Endothelial cell of umbilical vein (primary cell): ENCODE data around the gene RAP1GAP. TPM values are rescaled to one million over a fixed set of nuclear protein-coding genes. Genes with fewer than 3 reads are reported as not detected.

Experiments
- BruUV-seq: library from RNA; stranded (reverse); fragments of 400-500 nt; replicated peaks from 2 replicates; lab custom pipeline; 2021; lab: Mats Ljungman, UMichigan
- CTCF ChIA-PET: fragments of 300-600, 350-600 bp; sonication (Branson Sonifier 250); formaldehyde crosslinking; loops from one replicate; lab custom pipeline; 2021; ENCODE audit warnings: antibody characterized with exemption, inconsistent platforms; lab: Charles Lee
- POLR2A ChIA-PET: fragments of 300-600, 350-600 bp; sonication (Branson Sonifier 250); formaldehyde crosslinking; loops from one replicate; lab custom pipeline; 2021; ENCODE audit warnings: antibody characterized with exemption, inconsistent platforms; lab: Charles Lee
- DNase-seq: peaks from one replicate; pipeline ENCODE4 v3.0.0-alpha.2; 2011; ENCODE audit warnings: low read depth, low spot score
- FAIRE-seq: peaks from 2 replicates; lab custom pipeline; 2011; peaks lifted over from hg19 to GRCh38; lab: Jason Lieb, UNC
- H2AFZ ChIP-seq: 2 replicates; pipeline ENCODE4 v1.6.0; 2012; ENCODE audit warnings: low read depth, low read length, control low read depth, inconsistent platforms
- H3K27ac ChIP-seq: 2 replicates; pipeline ENCODE4 v1.5.1; 2011; ENCODE audit warnings: low read depth, mild to moderate bottlenecking, control low read depth, low read length, moderate library complexity; ENCODE audit not compliant: insufficient read depth
- H3K27me3 ChIP-seq, 2 experiments: 2 replicates each; pipeline versions ENCODE4 v1.6.0 to v1.6.1; 2011; ENCODE audit warnings: low read length in 2 of 2, mixed read lengths in 1 of 2; ENCODE audit not compliant: control insufficient read depth in 2 of 2, insufficient read depth in 2 of 2
- H3K36me3 ChIP-seq, 2 experiments: 2 replicates in 1 of 2; 3 replicates in 1 of 2; pipeline ENCODE4 v1.5.1; 2011; ENCODE audit warnings: low read length in 2 of 2, mild to moderate bottlenecking in 1 of 2, moderate library complexity in 1 of 2; ENCODE audit not compliant: control insufficient read depth in 2 of 2, insufficient read depth in 2 of 2; ENCODE audit errors: extremely low read depth in 1 of 2
- H3K4me1 ChIP-seq: 3 replicates; pipeline ENCODE4 v1.5.1; 2011; ENCODE audit warnings: mild to moderate bottlenecking, low read length; ENCODE audit not compliant: control insufficient read depth, insufficient read depth; ENCODE audit errors: extremely low read depth
- H3K4me2 ChIP-seq: 2 replicates; pipeline ENCODE4 v1.6.1; 2011; ENCODE audit warnings: low read length, control low read depth, mixed read lengths; ENCODE audit not compliant: insufficient read depth
- H3K4me3 ChIP-seq, 3 experiments: fragments of 200-600 bp in 1 of 3; sonication (generic), shearing (Covaris generic) in 1 of 3; replicated peaks in 1 of 3; 2 replicates each; pipeline ENCODE4 v1.5.1; 2011 to 2016; ENCODE audit warnings: control low read depth in 3 of 3, low read length in 3 of 3, mild to moderate bottlenecking in 2 of 3, inconsistent platforms in 1 of 3, low read depth in 1 of 3, moderate library complexity in 1 of 3; ENCODE audit not compliant: insufficient read depth in 1 of 3
- H3K79me2 ChIP-seq: 2 replicates; pipeline ENCODE4 v1.6.0; 2012; ENCODE audit warnings: low read length, inconsistent platforms; ENCODE audit not compliant: control insufficient read depth, insufficient read depth
- H3K9ac ChIP-seq: replicated peaks from 2 replicates; pipeline ENCODE3; 2011; ENCODE audit warnings: low read length, control low read depth; ENCODE audit not compliant: insufficient read depth; ENCODE audit errors: extremely low read depth
- H3K9me1 ChIP-seq: replicated peaks from 3 replicates; pipeline ENCODE4 v1.6.0; 2011; ENCODE audit warnings: mild to moderate bottlenecking, low read length; ENCODE audit not compliant: control insufficient read depth, insufficient read depth; ENCODE audit errors: extremely low read depth
- H3K9me3 ChIP-seq: replicated peaks from 2 replicates; pipeline ENCODE4 v1.5.1; 2012; ENCODE audit warnings: low read length, inconsistent platforms; ENCODE audit not compliant: control insufficient read depth, insufficient read depth
- H4K20me1 ChIP-seq: replicated peaks from 2 replicates; pipeline ENCODE3; 2011; ENCODE audit warnings: mild to moderate bottlenecking, low read length; ENCODE audit not compliant: control insufficient read depth, insufficient read depth; ENCODE audit errors: extremely low read depth
- EZH2 ChIP-seq: IDR thresholded peaks from 2 replicates; pipeline ENCODE4 v1.6.1; 2012; ENCODE audit warnings: borderline replicate concordance, low read depth, mild to moderate bottlenecking, moderate library complexity, low read length, inconsistent platforms; ENCODE audit not compliant: severe bottlenecking
- FOS ChIP-seq: IDR thresholded peaks from 2 replicates; pipeline ENCODE4 v1.6.1; 2011; ENCODE audit warnings: mild to moderate bottlenecking, low read length, moderate library complexity, borderline replicate concordance; ENCODE audit not compliant: insufficient read depth
- GATA2 ChIP-seq: IDR thresholded peaks from 2 replicates; pipeline ENCODE4 v1.7.0; 2011; ENCODE audit warnings: low read depth, mild to moderate bottlenecking, moderate library complexity, mixed read lengths, low read length; ENCODE audit not compliant: insufficient read length, insufficient read depth
- JUN ChIP-seq: IDR thresholded peaks from 2 replicates; pipeline ENCODE4 v1.6.1; 2011; ENCODE audit warnings: borderline replicate concordance, low read depth; ENCODE audit not compliant: insufficient read length, insufficient read depth
- MAX ChIP-seq: IDR thresholded peaks from 2 replicates; pipeline ENCODE4 v1.6.1; 2011; ENCODE audit not compliant: insufficient read depth, insufficient read length
- MYC ChIP-seq: IDR thresholded peaks from one replicate; pipeline ENCODE4 v1.6.1; 2011; ENCODE audit warnings: mild to moderate bottlenecking, low read depth, low read length
- POLR2A ChIP-seq: IDR thresholded peaks from 2 replicates; pipeline ENCODE4 v1.6.1; 2012; ENCODE audit warnings: low read depth, mild to moderate bottlenecking, control low read depth, low read length
- POLR2AphosphoS5 ChIP-seq: IDR thresholded peaks from 2 replicates; pipeline ENCODE4 v1.6.1; 2012; ENCODE audit warnings: low read depth, mild to moderate bottlenecking, control low read depth, low read length, moderate library complexity; ENCODE audit not compliant: insufficient read depth
- dilution Hi-C: fragments of 300-500 bp; cut with MboI; formaldehyde crosslinking; loops from one replicate; pipeline ENCODE4 v1.15.0; 2019; ENCODE audit warnings: low sequenced_read_pairs; ENCODE audit not compliant: extremely low pct_ligation_motif_present
- intact Hi-C: fragments of 100-400 bp; cut with micrococcal nuclease; formaldehyde crosslinking; loops from one replicate; pipeline ENCODE4 v1.10.0; 2022
- polyA plus RNA-seq, 4 experiments: library from polyadenylated mRNA; depleted of rRNA in 3 of 4; stranded (reverse) in 3 of 4; unstranded in 1 of 4; fragments of >200 nt; gene quantifications; 2 replicates each; pipeline versions ENCODE4 v1.2.1 to v1.2.3, GENCODE V29; 2011 to 2012; ENCODE audit warnings: missing spikeins in 1 of 4
- total RNA-seq: library from RNA; stranded (reverse); gene quantifications from 2 replicates; pipeline ENCODE4 v1.2.3, GENCODE V29; 2021

The RAP1GAP gene
- total and polyA plus RNA-seq, 2 donors (not counting 3 experiments of a cell fraction or from before 2014, with no cell fraction given) = 0.07 to 0.20 TPM

GRCh38 chr1:21620496-21620895, 48.7 kb downstream of the RAP1GAP start:
- Histone ChIP-seq H3K9me3 (no peaks in the 10 kb centered on the region), H3K4me1 (no peaks in the 10 kb centered on the region), H3K36me3 (no peaks in the 10 kb centered on the region), H3K4me3 (no peak overlapping the region), H3K4me2 (no peak overlapping the region), H3K9ac (no peak overlapping the region), H3K27ac (no peak overlapping the region), H3K9me1 (no peaks in the 10 kb centered on the region), H3K27me3 (peaks cover 3 to 19% of the 10 kb centered on the region in 2 experiments), H3K79me2 (no peaks in the 10 kb centered on the region), H2AFZ (no peak overlapping the region), H4K20me1 (no peaks in the 10 kb centered on the region)
- TF ChIP-seq MYC (no peak), FOS (no peak), POLR2A (no peak), JUN (no peak), EZH2 (no peak), GATA2 (no peak), POLR2AphosphoS5 (no peak), MAX (no peak)
- ChIA-PET CTCF (no interaction called here), POLR2A (no interaction called here)
- BruUV-seq = no TSS peak
- intact Hi-C loops (no loop called here), dilution Hi-C loops (no loop called here)
- FAIRE-seq = no peak
- DNase-seq = no peak

- H3K4me1 ChIP-seq = no peaks in the 10 kb centered on the region
- H3K4me2 ChIP-seq = no peak overlapping the region
- no TSS peak for BruUV-seq
- peaks cover 3 to 19% of the 10 kb centered on the region in 2 experiments for H3K27me3 ChIP-seq
- intact Hi-C loops = no loop called here
- no peak for DNase-seq
- no peaks in the 10 kb centered on the region for H3K36me3 ChIP-seq
- no peaks in the 10 kb centered on the region for H4K20me1 ChIP-seq
- no peak overlapping the region for H2AFZ ChIP-seq
- H3K4me3 ChIP-seq = no peak overlapping the region
- POLR2A ChIA-PET = no interaction called here
- dilution Hi-C loops = no loop called here
- H3K9ac ChIP-seq = no peak overlapping the region
- TF ChIP-seq JUN = no peak
- TF ChIP-seq POLR2A = no peak
- no peak for TF ChIP-seq MYC
- no peak for TF ChIP-seq MAX
- no peaks in the 10 kb centered on the region for H3K9me3 ChIP-seq
- CTCF ChIA-PET = no interaction called here
- no peak for FAIRE-seq
- no peaks in the 10 kb centered on the region for H3K79me2 ChIP-seq
- no peak overlapping the region for H3K27ac ChIP-seq
- no peaks in the 10 kb centered on the region for H3K9me1 ChIP-seq
These were observed 49.1 kb downstream of the RAP1GAP start for GRCh38 chr1:21620011-21620410.
